Loucy (cell line): ENCODE data around the gene KCNJ3.

ENCODE experiments used
- H2AFZ ChIP-seq: fragments of 200-600 bp; sonication (generic); 2 replicates; pipeline ENCODE4 v1.6.0; 2016; ENCODE audit warnings: antibody characterized with exemption, mild to moderate bottlenecking, low read length, moderate library complexity
- H3F3A ChIP-seq: fragments of 200-600 bp; 2 replicates; pipeline ENCODE4 v1.6.0; 2016; ENCODE audit warnings: antibody characterized with exemption, low read depth, mild to moderate bottlenecking
- H3K27me3 ChIP-seq: fragments of 200-600 bp; sonication (generic); 2 replicates; pipeline ENCODE4 v1.6.1; 2014; ENCODE audit warnings: low read length, mild to moderate bottlenecking; ENCODE audit not compliant: insufficient read depth, poor library complexity, severe bottlenecking
- H3K36me3 ChIP-seq: fragments of 200-600 bp; sonication (generic); 2 replicates; pipeline ENCODE4 v1.6.1; 2016; ENCODE audit warnings: low read length; ENCODE audit not compliant: insufficient read depth
- H3K4me1 ChIP-seq: fragments of 200-600 bp; sonication (generic); 2 replicates; pipeline ENCODE4 v1.5.1; 2014; ENCODE audit warnings: low read length, mild to moderate bottlenecking; ENCODE audit not compliant: insufficient read depth, poor library complexity, severe bottlenecking
- H3K4me2 ChIP-seq: fragments of 200-600 bp; sonication (generic); 2 replicates; pipeline ENCODE4 v1.6.0; 2014; ENCODE audit warnings: antibody characterized with exemption, low read length, low read depth, mild to moderate bottlenecking; ENCODE audit not compliant: poor library complexity, severe bottlenecking
- H3K4me3 ChIP-seq: fragments of 200-600 bp; sonication (generic); 2 replicates; pipeline ENCODE4 v1.5.1; 2014; ENCODE audit warnings: low read length, mild to moderate bottlenecking, mixed read lengths; ENCODE audit not compliant: poor library complexity, severe bottlenecking
- H3K79me2 ChIP-seq: fragments of 200-600 bp; sonication (generic); 2 replicates; pipeline ENCODE4 v1.6.1; 2014; ENCODE audit warnings: low read length; ENCODE audit not compliant: insufficient read depth
- H3K9ac ChIP-seq: fragments of 200-600 bp; sonication (generic); 2 replicates; pipeline ENCODE4 v1.6.0; 2014; ENCODE audit warnings: mild to moderate bottlenecking, low read depth, low read length, moderate library complexity; ENCODE audit not compliant: poor library complexity, severe bottlenecking
- H3K9me2 ChIP-seq: fragments of 200-600 bp; sonication (generic); replicated peaks from 2 replicates; pipeline ENCODE4 v1.6.1; 2016; ENCODE audit warnings: low read depth, low read length, mixed read lengths
- H3K9me3 ChIP-seq: fragments of 200-600 bp; sonication (generic); 2 replicates; pipeline ENCODE4 v1.6.1; 2014; ENCODE audit warnings: mild to moderate bottlenecking, antibody characterized with exemption, low read length, low read depth; ENCODE audit not compliant: insufficient read depth
- H4K20me1 ChIP-seq: fragments of 200-600 bp; sonication (generic); 2 replicates; pipeline ENCODE4 v1.6.0; 2014; ENCODE audit warnings: antibody characterized with exemption, low read length, mild to moderate bottlenecking; ENCODE audit not compliant: insufficient read depth, poor library complexity, severe bottlenecking
- EZH2phosphoT487 ChIP-seq: fragments of 200-600 bp; IDR thresholded peaks from 2 replicates; pipeline ENCODE4 v1.6.1; 2018; ENCODE audit warnings: antibody characterized with exemption, mild to moderate bottlenecking, moderate library complexity, borderline replicate concordance
- TF ChIP-seq, protein P1 (sequence below): fragments of 200-600 bp; sonication (generic); conservative IDR thresholded peaks from 2 replicates; pipeline ENCODE4 v1.5.1; 2014; ENCODE audit warnings: mild to moderate bottlenecking, antibody characterized with exemption, low read length

Gene KCNJ3

DNA sequence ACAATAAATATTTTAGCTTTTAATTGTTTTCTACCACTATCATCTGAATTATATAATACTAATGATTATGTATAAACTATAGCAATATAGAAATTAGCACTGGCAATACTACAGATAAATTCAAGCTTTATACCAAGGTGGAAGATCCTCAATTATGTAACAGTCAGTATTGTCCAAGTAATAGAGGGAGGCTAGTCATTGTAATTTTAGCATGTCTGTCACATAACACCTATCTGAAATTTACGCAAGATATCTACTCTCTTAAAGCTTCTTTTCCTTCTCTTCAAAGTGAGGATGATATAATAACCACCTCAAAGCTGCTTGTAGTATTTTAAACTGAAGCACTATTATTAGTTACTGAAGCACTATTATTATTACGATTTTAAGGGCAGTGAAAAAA is 12.2 kb downstream of the KCNJ3 start:
- H3K9me3 ChIP-seq: no peaks in the 10 kb centered on the region
- no peak overlapping the region for H3K4me3 ChIP-seq
- no peak overlapping the region for H2AFZ ChIP-seq
- no peaks in the 10 kb centered on the region for H3K9me2 ChIP-seq
- H3K4me2 ChIP-seq: no peak overlapping the region
- peaks cover 3% of the 10 kb centered on the region for H3K4me1 ChIP-seq
- H3K27me3 ChIP-seq: no peaks in the 10 kb centered on the region
- H3K79me2 ChIP-seq: no peaks in the 10 kb centered on the region
- H4K20me1 ChIP-seq: no peaks in the 10 kb centered on the region
- H3K9ac ChIP-seq: no peak overlapping the region
- no peaks in the 10 kb centered on the region for H3F3A ChIP-seq
- no peak for TF ChIP-seq EZH2phosphoT487
- TF ChIP-seq, protein P1, sequence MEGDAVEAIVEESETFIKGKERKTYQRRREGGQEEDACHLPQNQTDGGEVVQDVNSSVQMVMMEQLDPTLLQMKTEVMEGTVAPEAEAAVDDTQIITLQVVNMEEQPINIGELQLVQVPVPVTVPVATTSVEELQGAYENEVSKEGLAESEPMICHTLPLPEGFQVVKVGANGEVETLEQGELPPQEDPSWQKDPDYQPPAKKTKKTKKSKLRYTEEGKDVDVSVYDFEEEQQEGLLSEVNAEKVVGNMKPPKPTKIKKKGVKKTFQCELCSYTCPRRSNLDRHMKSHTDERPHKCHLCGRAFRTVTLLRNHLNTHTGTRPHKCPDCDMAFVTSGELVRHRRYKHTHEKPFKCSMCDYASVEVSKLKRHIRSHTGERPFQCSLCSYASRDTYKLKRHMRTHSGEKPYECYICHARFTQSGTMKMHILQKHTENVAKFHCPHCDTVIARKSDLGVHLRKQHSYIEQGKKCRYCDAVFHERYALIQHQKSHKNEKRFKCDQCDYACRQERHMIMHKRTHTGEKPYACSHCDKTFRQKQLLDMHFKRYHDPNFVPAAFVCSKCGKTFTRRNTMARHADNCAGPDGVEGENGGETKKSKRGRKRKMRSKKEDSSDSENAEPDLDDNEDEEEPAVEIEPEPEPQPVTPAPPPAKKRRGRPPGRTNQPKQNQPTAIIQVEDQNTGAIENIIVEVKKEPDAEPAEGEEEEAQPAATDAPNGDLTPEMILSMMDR: no peak
- H3K36me3 ChIP-seq: no peaks in the 10 kb centered on the region

DNA sequence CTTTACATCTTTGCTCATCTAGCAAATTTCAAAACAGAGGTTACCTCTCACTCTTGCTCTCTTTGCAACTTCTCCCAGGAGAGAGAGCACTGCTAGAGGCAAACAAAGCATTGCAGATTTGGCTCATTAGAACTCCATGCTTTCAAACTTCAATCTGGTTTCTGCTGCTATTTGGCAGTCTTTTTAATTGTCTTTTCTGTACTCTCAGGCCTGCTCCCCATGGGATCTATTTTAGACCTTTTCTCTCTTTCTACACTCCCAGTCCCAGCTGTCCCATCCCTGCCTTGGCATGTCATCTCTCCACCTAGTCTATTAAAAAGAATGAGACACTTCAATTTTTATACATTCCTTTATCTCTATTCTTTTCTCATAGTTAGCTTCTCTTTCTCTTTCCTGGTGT is 15.2 kb downstream of the KCNJ3 start:
- no peaks in the 10 kb centered on the region for H3K9me2 ChIP-seq
- H3K36me3 ChIP-seq: no peaks in the 10 kb centered on the region
- no peak overlapping the region for H2AFZ ChIP-seq
- no peak overlapping the region for H3K9ac ChIP-seq
- H3K4me1 ChIP-seq: no peaks in the 10 kb centered on the region
- no peak overlapping the region for H3K4me3 ChIP-seq
- H4K20me1 ChIP-seq: no peaks in the 10 kb centered on the region
- H3K4me2 ChIP-seq: no peak overlapping the region
- TF ChIP-seq, protein P1: no peak
- TF ChIP-seq EZH2phosphoT487: no peak
- H3K27me3 ChIP-seq: no peaks in the 10 kb centered on the region
- H3K79me2 ChIP-seq: no peaks in the 10 kb centered on the region
- H3K9me3 ChIP-seq: no peaks in the 10 kb centered on the region
- no peaks in the 10 kb centered on the region for H3F3A ChIP-seq

DNA sequence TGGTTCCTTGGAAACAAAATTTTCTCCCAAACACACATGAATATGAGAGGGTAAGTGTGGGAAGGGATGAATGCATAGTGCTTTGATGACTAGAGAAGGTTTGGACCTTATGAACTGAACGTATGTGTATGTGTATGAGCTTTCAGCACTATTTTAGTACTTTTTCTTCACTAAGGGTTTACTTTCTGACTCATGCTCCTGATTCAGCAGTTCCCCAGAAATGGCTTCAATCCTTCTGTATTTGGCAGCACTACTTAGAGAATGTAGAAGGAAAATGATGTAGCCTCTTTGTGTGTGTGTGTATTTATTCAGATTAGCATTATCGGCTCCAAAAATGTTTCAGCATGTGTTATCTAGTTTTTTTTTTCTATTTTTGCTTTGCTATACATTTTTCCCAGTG is 22.2 kb downstream of the KCNJ3 start:
- H3K4me1 ChIP-seq: no peaks in the 10 kb centered on the region
- H3K4me3 ChIP-seq: no peak overlapping the region
- H3K9me2 ChIP-seq: no peaks in the 10 kb centered on the region
- no peaks in the 10 kb centered on the region for H3F3A ChIP-seq
- H4K20me1 ChIP-seq: no peaks in the 10 kb centered on the region
- no peaks in the 10 kb centered on the region for H3K36me3 ChIP-seq
- no peaks in the 10 kb centered on the region for H3K27me3 ChIP-seq
- no peaks in the 10 kb centered on the region for H3K79me2 ChIP-seq
- TF ChIP-seq, protein P1: no peak
- no peak for TF ChIP-seq EZH2phosphoT487
- no peaks in the 10 kb centered on the region for H3K9me3 ChIP-seq
- no peak overlapping the region for H2AFZ ChIP-seq
- no peak overlapping the region for H3K9ac ChIP-seq
- H3K4me2 ChIP-seq: no peak overlapping the region
